ENCODE results near the gene B4GALT6. TPM values are rescaled to one million over a fixed set of nuclear protein-coding genes. Genes with fewer than 3 reads are reported as not detected.

Gene B4GALT6
- total and polyA plus RNA-seq, 2 of the 13 experiments (the other 11 are each of a cell fraction or from before 2014, with no cell fraction given) = 1.9 to 3.3 TPM

DNA sequence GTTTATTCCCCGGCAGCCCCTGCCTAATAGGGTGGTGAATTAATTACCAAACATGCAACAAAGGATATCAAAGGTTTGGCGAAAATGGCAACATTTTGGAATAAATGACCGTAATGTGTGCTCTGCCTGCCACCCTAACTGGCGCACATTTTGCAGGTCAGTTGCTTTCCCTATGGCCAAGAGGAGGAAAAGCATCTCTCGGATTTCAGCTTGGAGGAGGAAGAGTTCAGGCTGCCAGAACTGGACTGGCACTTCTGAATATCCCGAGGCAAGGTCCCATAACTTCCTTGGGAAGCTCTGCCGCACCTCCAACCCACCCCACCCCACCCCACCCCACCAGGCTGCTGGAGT is 39.2 kb upstream of the B4GALT6 start:
- no peaks in the 10 kb centered on the region for H3K4me1 ChIP-seq (ENCODE audit: insufficient read depth, low read length)
- no peaks in the 10 kb centered on the region for H3K79me2 ChIP-seq (ENCODE audit: insufficient read depth, low read length)
- WGBS (ENCODE audit: low lambda C conversion rate) = 47% methylated on average over 7 of the region's 7 CpGs
- DNase-seq (ENCODE audit: low spot score) (no peak), FAIRE-seq (no peak), ATAC-seq (no peak)
- H3K9ac ChIP-seq (ENCODE audit: insufficient read depth, low read depth, low read length) = no peak overlapping the region
- CTCF ChIA-PET (ENCODE audit: low intra/inter-chr PET ratio, low total read pairs) = no interaction called here
- peaks cover 12% of the 10 kb centered on the region for H3K9me3 ChIP-seq (ENCODE audit: low read length)
- H3K27ac ChIP-seq (ENCODE audit: extremely low read length, insufficient read depth, low read length) = no peak overlapping the region
- no peak overlapping the region for H2AFZ ChIP-seq (ENCODE audit: low read length)
- peaks cover 0 to 18% of the 10 kb centered on the region in 2 experiments; a peak in 3 of 5 replicates for H3K27me3 ChIP-seq (ENCODE audit: control insufficient read depth in 1 of 2, insufficient read depth in 2 of 2, low read length in 2 of 2)
- BruUV-seq (replicated peaks) = no TSS peak
- intact Hi-C loops (cut with micrococcal nuclease; ENCODE audit: unreplicated experiment) = loop anchor here (2.0 to 10.0 kb wide), 3 partner anchors 113 to 749 kb away; no protein-coding TSS in a partner anchor
- no peaks in the 10 kb centered on the region for H3K36me3 ChIP-seq (replicated peaks in 1 of 2; ENCODE audit: control insufficient read depth in 1 of 2, insufficient read depth in 2 of 2, low read length in 2 of 2)
- in situ Hi-C loops (cut with HindIII; ENCODE audit: extremely low pct_ligation_motif_present, low pct_unique_long_range_greater_than_20kb) = loop anchor here (5.0 kb wide), 1 partner anchor 166 kb away; no protein-coding TSS in a partner anchor
- no peak overlapping the region for H3K4me2 ChIP-seq (ENCODE audit: low read depth, low read length)
- TF ChIP-seq ZNF383 (CRISPR knock-in tag; IDR thresholded peaks at IDR 0.05; ENCODE audit: borderline replicate concordance) (no peak), NCOR1 (IDR thresholded peaks at IDR 0.05; ENCODE audit: borderline replicate concordance, low read length) (no peak), ZNF331 (CRISPR knock-in tag; IDR thresholded peaks at IDR 0.05) (no peak), ZNF501 (CRISPR knock-in tag; IDR thresholded peaks at IDR 0.05) (no peak), ZNF430 (CRISPR knock-in tag; IDR thresholded peaks at IDR 0.05) (no peak), TCF7L2 (IDR thresholded peaks at IDR 0.05; ENCODE audit: low read depth, low read length) (no peak), ZMAT3 (CRISPR knock-in tag; conservative IDR thresholded peaks at IDR 0.05) (no peak), SP140L (CRISPR knock-in tag; IDR thresholded peaks at IDR 0.05; ENCODE audit: borderline replicate concordance) (no peak), TOE1 (CRISPR knock-in tag; IDR thresholded peaks at IDR 0.05) (no peak), ZNF563 (CRISPR knock-in tag; IDR thresholded peaks at IDR 0.05) (no peak), ZNF432 (CRISPR knock-in tag; IDR thresholded peaks at IDR 0.05; ENCODE audit: borderline replicate concordance) (no peak), EZH2 (conservative IDR thresholded peaks at IDR 0.05; ENCODE audit: low read depth, low read length) (no peak)
- TF ChIP-seq, protein P1, sequence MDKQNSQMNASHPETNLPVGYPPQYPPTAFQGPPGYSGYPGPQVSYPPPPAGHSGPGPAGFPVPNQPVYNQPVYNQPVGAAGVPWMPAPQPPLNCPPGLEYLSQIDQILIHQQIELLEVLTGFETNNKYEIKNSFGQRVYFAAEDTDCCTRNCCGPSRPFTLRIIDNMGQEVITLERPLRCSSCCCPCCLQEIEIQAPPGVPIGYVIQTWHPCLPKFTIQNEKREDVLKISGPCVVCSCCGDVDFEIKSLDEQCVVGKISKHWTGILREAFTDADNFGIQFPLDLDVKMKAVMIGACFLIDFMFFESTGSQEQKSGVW (CRISPR knock-in tag; IDR thresholded peaks at IDR 0.05; ENCODE audit: borderline replicate concordance) = no peak
- TF ChIP-seq, protein P2, sequence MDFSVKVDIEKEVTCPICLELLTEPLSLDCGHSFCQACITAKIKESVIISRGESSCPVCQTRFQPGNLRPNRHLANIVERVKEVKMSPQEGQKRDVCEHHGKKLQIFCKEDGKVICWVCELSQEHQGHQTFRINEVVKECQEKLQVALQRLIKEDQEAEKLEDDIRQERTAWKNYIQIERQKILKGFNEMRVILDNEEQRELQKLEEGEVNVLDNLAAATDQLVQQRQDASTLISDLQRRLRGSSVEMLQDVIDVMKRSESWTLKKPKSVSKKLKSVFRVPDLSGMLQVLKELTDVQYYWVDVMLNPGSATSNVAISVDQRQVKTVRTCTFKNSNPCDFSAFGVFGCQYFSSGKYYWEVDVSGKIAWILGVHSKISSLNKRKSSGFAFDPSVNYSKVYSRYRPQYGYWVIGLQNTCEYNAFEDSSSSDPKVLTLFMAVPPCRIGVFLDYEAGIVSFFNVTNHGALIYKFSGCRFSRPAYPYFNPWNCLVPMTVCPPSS (IDR thresholded peaks at IDR 0.05) = no peak
- TF ChIP-seq, protein P3, sequence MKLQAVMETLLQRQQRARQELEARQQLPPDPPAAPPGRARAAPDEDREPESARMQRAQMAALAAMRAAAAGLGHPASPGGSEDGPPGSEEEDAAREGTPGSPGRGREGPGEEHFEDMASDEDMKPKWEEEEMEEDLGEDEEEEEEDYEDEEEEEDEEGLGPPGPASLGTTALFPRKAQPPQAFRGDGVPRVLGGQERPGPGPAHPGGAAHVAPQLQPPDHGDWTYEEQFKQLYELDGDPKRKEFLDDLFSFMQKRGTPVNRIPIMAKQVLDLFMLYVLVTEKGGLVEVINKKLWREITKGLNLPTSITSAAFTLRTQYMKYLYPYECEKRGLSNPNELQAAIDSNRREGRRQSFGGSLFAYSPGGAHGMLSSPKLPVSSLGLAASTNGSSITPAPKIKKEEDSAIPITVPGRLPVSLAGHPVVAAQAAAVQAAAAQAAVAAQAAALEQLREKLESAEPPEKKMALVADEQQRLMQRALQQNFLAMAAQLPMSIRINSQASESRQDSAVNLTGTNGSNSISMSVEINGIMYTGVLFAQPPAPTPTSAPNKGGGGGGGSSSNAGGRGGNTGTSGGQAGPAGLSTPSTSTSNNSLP (IDR thresholded peaks at IDR 0.05; ENCODE audit: low read depth, low read length) = no peak
- POLR2A ChIA-PET = no interaction called here
- H4K20me1 ChIP-seq (ENCODE audit: insufficient read depth, low read length) = no peaks in the 10 kb centered on the region
- H3K4me3 ChIP-seq (replicated peaks in 1 of 3; ENCODE audit: insufficient read depth in 1 of 3, low read depth in 2 of 3, low read length in 3 of 3) = no peak overlapping the region

All from HepG2 (cell line).